GM12878 (cell line): ENCODE measurements around the gene ZNF616. TPM values are rescaled to one million over a fixed set of nuclear protein-coding genes. Genes with fewer than 3 reads are reported as not detected.

Source experiments
- BACH1 ChIP-seq: fragments of 450-650 bp; IDR thresholded peaks from 2 replicates; pipeline ENCODE4 v1.6.1; 2017; ENCODE audit warnings: mild to moderate bottlenecking, borderline replicate concordance
- MLLT1 ChIP-seq: fragments of 450-650 bp; IDR thresholded peaks from 2 replicates; pipeline ENCODE4 v1.6.1; 2016; ENCODE audit warnings: mild to moderate bottlenecking
- NBN ChIP-seq: fragments of 450-650 bp; IDR thresholded peaks from 2 replicates; pipeline ENCODE4 v1.6.1; 2016
- SREBF1 ChIP-seq: IDR thresholded peaks from 2 replicates; pipeline ENCODE4 v1.6.1; 2012; ENCODE audit warnings: mild to moderate bottlenecking, low read length
- SREBF2 ChIP-seq: IDR thresholded peaks from 2 replicates; pipeline ENCODE4 v1.6.1; 2012; ENCODE audit warnings: mild to moderate bottlenecking, low read length
- SRF ChIP-seq, 2 experiments: IDR thresholded peaks; 2 replicates each; pipeline ENCODE4 v1.6.1; 2011; ENCODE audit warnings: low read depth in 2 of 2, low read length in 2 of 2, mild to moderate bottlenecking in 1 of 2, moderate library complexity in 1 of 2
- ZNF592 ChIP-seq: fragments of 450-650 bp; IDR thresholded peaks from 2 replicates; pipeline ENCODE4 v1.6.1; 2017; ENCODE audit warnings: mild to moderate bottlenecking, moderate library complexity
- ZNF687 ChIP-seq: fragments of 450-650 bp; IDR thresholded peaks from 2 replicates; pipeline ENCODE4 v1.6.1; 2017; ENCODE audit warnings: mild to moderate bottlenecking, moderate library complexity
- polyA plus RNA-seq, 11 experiments: library from polyadenylated mRNA; depleted of rRNA in 4 of 11; unstranded in 6 of 11; stranded (reverse) in 5 of 11; fragments of >200 nt; fragmentation: Nextera tagmentation in 4 of 11; fragmentation: Illumina TruSeq in 1 of 11; extraction: Ambion mirVana in 4 of 11; extraction: Trizol in 1 of 11; gene quantifications; 1 replicate in 1 of 11; 2 replicates in 10 of 11; pipeline versions ENCODE4 v1.2.1 to v1.2.3, GENCODE V29; 2011 to 2016; ENCODE audit warnings: inconsistent platforms in 2 of 11, missing spikeins in 2 of 11, low read depth in 1 of 11
- total RNA-seq, 4 experiments: library from RNA; depleted of rRNA in 3 of 4; stranded (reverse); fragments of >200 nt in 3 of 4; fragmentation: Illumina TruSeq in 1 of 4; extraction: Trizol in 1 of 4; gene quantifications; 2 replicates each; pipeline versions ENCODE4 v1.2.1 to v1.2.3, GENCODE V29; 2013 to 2021

ZNF616 gene
- total and polyA plus RNA-seq, 10 of the 15 experiments (the other 5 are each of a cell fraction or from before 2014, with no cell fraction given), result 1.1 to 5.9 (median 3.8) TPM

GRCh38 chr19:52110780-52111179 is 29.0 kb downstream of the ZNF616 start (continued):
- no peak for TF ChIP-seq ZNF687
- no peak for TF ChIP-seq SREBF2
- no peak for TF ChIP-seq BACH1
- no peak for TF ChIP-seq NBN
- TF ChIP-seq SREBF1, result no peak
- TF ChIP-seq SRF (IDR thresholded peaks at IDR 0.05; ENCODE audit: low read depth in 2 of 2, low read length in 2 of 2), result no peak
- TF ChIP-seq MLLT1, result no peak
- no peak for TF ChIP-seq ZNF592
